Kidney (tissue), 14 donors: ENCODE results near the gene LATS2. TPM values are rescaled to one million over a fixed set of nuclear protein-coding genes. Genes with fewer than 3 reads are reported as not detected.
A peak's percentile ranks its signal among the peaks of the same experiment; 100 is the strongest.
"Not testable (repeated sequence)": the region's sequence is repeated elsewhere in the genome, so short reads cannot be mapped to it uniquely, and the experiment has no call there.

Experiments used
- DNase-seq, 5 donors: peaks; one replicate each; pipeline ENCODE4 v3.0.0-alpha.2; 2013 to 2020
- FAIRE-seq: peaks from 2 replicates; lab custom pipeline; 2012; peaks lifted over from hg19 to GRCh38; lab: Jason Lieb, UNC
- H3K27ac ChIP-seq, 2 donors: one replicate each; pipeline ENCODE4 v1.7.0; 2013; ENCODE audit warnings: low read depth in 2 of 2, low read length in 2 of 2, inconsistent platforms in 1 of 2
- H3K27me3 ChIP-seq: one replicate; pipeline ENCODE4 v1.7.1; 2013; ENCODE audit warnings: low read length, inconsistent platforms; ENCODE audit not compliant: control insufficient read depth, insufficient read depth
- H3K36me3 ChIP-seq, 3 donors: one replicate each; pipeline versions ENCODE4 v1.7.0 to v1.7.1; 2013; ENCODE audit warnings: low read length in 3 of 3, control low read depth in 1 of 3, inconsistent platforms in 1 of 3; ENCODE audit not compliant: insufficient read depth in 3 of 3, control insufficient read depth in 2 of 3
- H3K4me1 ChIP-seq, 3 donors: one replicate each; pipeline versions ENCODE4 v1.7.0 to v1.7.1; 2013; ENCODE audit warnings: low read length in 3 of 3, inconsistent platforms in 1 of 3, low read depth in 1 of 3; ENCODE audit not compliant: control insufficient read depth in 2 of 3, insufficient read depth in 2 of 3
- H3K4me3 ChIP-seq, 3 donors: one replicate each; pipeline versions ENCODE4 v1.7.0 to v1.8.1; 2013; ENCODE audit warnings: low read length in 3 of 3, control low read depth in 1 of 3, inconsistent platforms in 1 of 3
- H3K9ac ChIP-seq, 3 donors: one replicate each; pipeline versions ENCODE4 v1.7.0 to v1.7.1; 2013; ENCODE audit warnings: low read length in 3 of 3, control low read depth in 1 of 3, inconsistent platforms in 1 of 3
- H3K9me3 ChIP-seq, 3 donors: one replicate each; pipeline versions ENCODE4 v1.7.0 to v1.7.1; 2013; ENCODE audit warnings: low read length in 3 of 3, control low read depth in 1 of 3, inconsistent platforms in 1 of 3; ENCODE audit not compliant: control insufficient read depth in 2 of 3, insufficient read depth in 1 of 3
- CTCF ChIP-seq: IDR thresholded peaks from 3 replicates; pipeline ENCODE4 v1.5.1; 2012; ENCODE audit warnings: mild to moderate bottlenecking, moderate library complexity, borderline replicate concordance; ENCODE audit not compliant: insufficient read depth; ENCODE audit errors: extremely low read depth
- intact Hi-C: fragments of 100-400 bp; cut with DNase I; formaldehyde crosslinking; loops from one replicate; pipeline ENCODE4 v1.11.1; 2022
- polyA plus RNA-seq: library from polyadenylated mRNA; stranded (reverse); fragments of 350-450 nt; fragmentation: Illumina TruSeq; extraction: RNeasy Lipid Tissue Mini Kit (QIAGEN cat#74804); gene quantifications from one replicate; pipeline ENCODE4 v1.2.3, GENCODE V29; 2014; ENCODE audit warnings: low read depth, low replicate concordance; ENCODE audit not compliant: insufficient read depth
- total RNA-seq: library from RNA; stranded (reverse); fragmentation: NEBNext Ultra II Directional; extraction: Animal tissue kit (Norgen Biotek cat#: 25700); gene quantifications from one replicate; pipeline ENCODE4 v1.2.1, GENCODE V29; 2021
- donor health status: control.
- donor health status: control.
- donor health status: control.
- donor health status: control.
- donor health status: control.
- donor health status: DM: yes; HTN: yes; CAD: no.
- donor health status: Normal renal cell carcinoma (clear cell type).

The LATS2 gene
- total and polyA plus RNA-seq, 2 donors from 2014 or later: 5.5 to 26.3 TPM

- H3K4me3 ChIP-seq: no peak overlapping the region
- H3K27ac ChIP-seq: no peak overlapping the region
- no peak overlapping the region for H3K9ac ChIP-seq
- H3K9me3 ChIP-seq: no peaks in the 10 kb centered on the region
- TF ChIP-seq CTCF: no peak
- DNase-seq (peak in 1 of 5 donors; percentile 40), FAIRE-seq (no peak)
- H3K4me1 ChIP-seq: peaks cover 0 to 30% (median 25%) of the 10 kb centered on the region in 3 donors
- peaks cover 0 to 2% (median 0%) of the 10 kb centered on the region in 3 donors for H3K36me3 ChIP-seq
- H3K27me3 ChIP-seq: no peaks in the 10 kb centered on the region
- intact Hi-C loops: no loop called here
Observed at GRCh38 chr13:21053231-21053630, 8.2 kb downstream of the LATS2 start.

GRCh38 chr13:21051675-21052074 is 9.7 kb downstream of the LATS2 start:
- H3K36me3 ChIP-seq: peaks cover 0 to 2% (median 0%) of the 10 kb centered on the region in 3 donors
- peaks cover 0 to 37% (median 30%) of the 10 kb centered on the region in 3 donors for H3K4me1 ChIP-seq
- H3K9me3 ChIP-seq: no peaks in the 10 kb centered on the region
- no peak overlapping the region for H3K9ac ChIP-seq
- no peak for TF ChIP-seq CTCF
- no peak overlapping the region for H3K27ac ChIP-seq
- DNase-seq: peak in 1 of 5 donors; percentile 14
- H3K27me3 ChIP-seq: no peaks in the 10 kb centered on the region
- H3K4me3 ChIP-seq: no peak overlapping the region
- intact Hi-C loops: no loop called here
- no peak for FAIRE-seq

- Histone ChIP-seq H3K36me3 (peaks cover 0 to 3% (median under 1%) of the 10 kb centered on the region in 3 donors), H3K27me3 (no peaks in the 10 kb centered on the region), H3K9ac (no peak overlapping the region), H3K4me1 (peaks cover 0 to 36% (median 28%) of the 10 kb centered on the region in 3 donors), H3K27ac (peak overlapping the region in 1 of 2 donors; percentile 45), H3K4me3 (no peak overlapping the region), H3K9me3 (no peaks in the 10 kb centered on the region)
- no peak for FAIRE-seq
- peak in 1 of 5 donors; percentile 31 for DNase-seq
- no peak for TF ChIP-seq CTCF
- intact Hi-C loops: no loop called here
Observed at GRCh38 chr13:21050288-21051197, 10.8 kb downstream of the LATS2 start.

- H3K4me3 ChIP-seq, intact Hi-C loops, H3K9ac ChIP-seq, DNase-seq, H3K36me3 ChIP-seq, H3K9me3 ChIP-seq, H3K27me3 ChIP-seq, FAIRE-seq: not testable (repeated sequence)
- Histone ChIP-seq H3K27ac (peak overlapping the region in 1 of 2 donors; percentile 19), H3K4me1 (peaks cover 0 to 31% (median 30%) of the 10 kb centered on the region in 3 donors)
Observed at GRCh38 chr13:21049731-21050130, 11.7 kb downstream of the LATS2 start.
